GM20000 (cell line): Measurements from ENCODE around the gene KCNMB2.

Experiments used
- DNase-seq: peaks from one replicate; pipeline ENCODE4 v3.0.0; 2012; ENCODE audit warnings: low spot score
- CTCF ChIP-seq: IDR thresholded peaks from 2 replicates; pipeline ENCODE4 v1.5.1; 2012; ENCODE audit warnings: mild to moderate bottlenecking, control low read depth; ENCODE audit errors: extremely low read depth, missing control alignments

The KCNMB2 gene

GRCh38 chr3:178711753-178712152, 175.5 kb downstream of the KCNMB2 start:
- no peak for DNase-seq
- TF ChIP-seq CTCF: no peak

GRCh38 chr3:178712247-178712646, 176.0 kb downstream of the KCNMB2 start:
- TF ChIP-seq CTCF: no peak
- DNase-seq: no peak

GRCh38 chr3:178714925-178715832, 178.9 kb downstream of the KCNMB2 start:
- no peak for DNase-seq
- TF ChIP-seq CTCF: no peak

GRCh38 chr3:178718995-178719635, 182.9 kb downstream of the KCNMB2 start:
- no peak for TF ChIP-seq CTCF
- no peak for DNase-seq

- no peak for TF ChIP-seq CTCF
- DNase-seq: no peak
Measured at GRCh38 chr3:178732824-178733223, 196.6 kb downstream of the KCNMB2 start.

- no peak for DNase-seq
- no peak for TF ChIP-seq CTCF
Measured at GRCh38 chr3:178735032-178735674, 198.9 kb downstream of the KCNMB2 start.

GRCh38 chr3:178736300-178736699, 200.1 kb downstream of the KCNMB2 start:
- TF ChIP-seq CTCF: no peak
- DNase-seq: no peak
